Keratinocyte (primary cell): ENCODE measurements around the gene MPV17L2. TPM values are rescaled to one million over a fixed set of nuclear protein-coding genes. Genes with fewer than 3 reads are reported as not detected.
A peak's percentile ranks its signal among the peaks of the same experiment; 100 is the strongest.

ENCODE experiments used
- DNase-seq: peaks from one replicate; pipeline ENCODE4 v3.0.0-alpha.2; 2011; ENCODE audit warnings: low read depth, missing footprints, low spot score
- FAIRE-seq: peaks from 2 replicates; lab custom pipeline; 2011; peaks lifted over from hg19 to GRCh38; lab: Jason Lieb, UNC
- H2AFZ ChIP-seq: 2 replicates; pipeline ENCODE4 v1.6.0; 2012; ENCODE audit warnings: low read length, control low read depth, inconsistent platforms; ENCODE audit not compliant: control insufficient read depth
- H3K27ac ChIP-seq: 2 replicates; pipeline ENCODE4 v1.5.1; 2011; ENCODE audit warnings: low read length; ENCODE audit not compliant: control insufficient read depth, insufficient read depth
- H3K27me3 ChIP-seq: 3 replicates; pipeline ENCODE4 v1.6.0; 2011; ENCODE audit warnings: low read length; ENCODE audit not compliant: control insufficient read depth, insufficient read depth; ENCODE audit errors: extremely low read depth
- H3K36me3 ChIP-seq, 2 experiments: 2 replicates in 1 of 2; 3 replicates in 1 of 2; pipeline ENCODE4 v1.5.1; 2011; ENCODE audit warnings: low read length in 2 of 2, mild to moderate bottlenecking in 1 of 2; ENCODE audit not compliant: control insufficient read depth in 2 of 2, insufficient read depth in 2 of 2; ENCODE audit errors: extremely low read depth in 1 of 2
- H3K4me1 ChIP-seq: 3 replicates; pipeline ENCODE4 v1.5.1; 2011; ENCODE audit warnings: low read length; ENCODE audit not compliant: control insufficient read depth, insufficient read depth; ENCODE audit errors: extremely low read depth
- H3K4me2 ChIP-seq: 3 replicates; pipeline ENCODE4 v1.6.0; 2011; ENCODE audit warnings: low read depth, low read length; ENCODE audit not compliant: control insufficient read depth, insufficient read depth; ENCODE audit errors: extremely low read depth
- H3K4me3 ChIP-seq, 3 experiments: fragments of 200-600 bp in 1 of 3; sonication (generic) in 1 of 3; 2 replicates in 2 of 3; 3 replicates in 1 of 3; pipeline ENCODE4 v1.5.1; 2011 to 2016; ENCODE audit warnings: low read length in 3 of 3, mild to moderate bottlenecking in 3 of 3, control low read depth in 2 of 3, inconsistent platforms in 1 of 3, low read depth in 1 of 3, mixed read lengths in 1 of 3, mixed run types in 1 of 3, moderate library complexity in 1 of 3; ENCODE audit not compliant: control insufficient read depth in 2 of 3, insufficient read depth in 2 of 3; ENCODE audit errors: extremely low read depth in 1 of 3
- H3K79me2 ChIP-seq: 2 replicates; pipeline ENCODE4 v1.6.0; 2012; ENCODE audit warnings: low read length; ENCODE audit not compliant: control insufficient read depth, insufficient read depth
- H3K9ac ChIP-seq: 3 replicates; pipeline ENCODE4 v1.6.0; 2011; ENCODE audit warnings: low read length; ENCODE audit not compliant: control insufficient read depth, insufficient read depth; ENCODE audit errors: extremely low read depth
- H3K9me1 ChIP-seq: 3 replicates; pipeline ENCODE4 v1.6.0; 2011; ENCODE audit warnings: low read length; ENCODE audit not compliant: control insufficient read depth, insufficient read depth; ENCODE audit errors: extremely low read depth
- H3K9me3 ChIP-seq: 2 replicates; pipeline ENCODE4 v1.5.1; 2012; ENCODE audit warnings: low read depth, low read length; ENCODE audit not compliant: control insufficient read depth
- H4K20me1 ChIP-seq: 3 replicates; pipeline ENCODE4 v1.6.0; 2011; ENCODE audit warnings: low read length; ENCODE audit not compliant: control insufficient read depth, insufficient read depth; ENCODE audit errors: extremely low read depth
- EZH2 ChIP-seq: IDR thresholded peaks from one replicate; pipeline ENCODE4 v1.6.1; 2012; ENCODE audit warnings: inconsistent platforms, mild to moderate bottlenecking, low read length, moderate library complexity
- dilution Hi-C: fragments of 300-500 bp; cut with MboI; formaldehyde crosslinking; loops from one replicate; pipeline ENCODE4 v1.7.0; 2020; ENCODE audit warnings: low sequenced_read_pairs; ENCODE audit not compliant: extremely low pct_ligation_motif_present
- polyA plus RNA-seq, 5 experiments: library from polyadenylated mRNA; depleted of rRNA in 3 of 5; stranded (reverse) in 3 of 5; stranded (forward) in 1 of 5; unstranded in 1 of 5; fragments of >200 nt; gene quantifications; 1 replicate in 1 of 5; 2 replicates in 3 of 5; 3 replicates in 1 of 5; pipeline versions ENCODE4 v1.2.1 to v1.2.3, GENCODE V29; 2011 to 2012; ENCODE audit warnings: missing spikeins in 2 of 5, low read depth in 1 of 5, low replicate concordance in 1 of 5
- TF ChIP-seq, protein P1 (sequence below), 3 experiments: IDR thresholded peaks in 1 of 3; conservative IDR thresholded peaks in 1 of 3; optimal IDR thresholded peaks in 1 of 3; 2 replicates in 2 of 3; 3 replicates in 1 of 3; pipeline versions ENCODE3 to v1.5.1; 2011; ENCODE audit warnings: low read length in 3 of 3, mild to moderate bottlenecking in 3 of 3, moderate library complexity in 2 of 3, control low read depth in 1 of 3, inconsistent platforms in 1 of 3; ENCODE audit not compliant: insufficient read depth in 2 of 3; ENCODE audit errors: extremely low read depth in 1 of 3

Gene MPV17L2
- polyA plus RNA-seq, 1 donor (not counting 4 experiments of a cell fraction or from before 2014, with no cell fraction given) = 26.3 TPM

DNA sequence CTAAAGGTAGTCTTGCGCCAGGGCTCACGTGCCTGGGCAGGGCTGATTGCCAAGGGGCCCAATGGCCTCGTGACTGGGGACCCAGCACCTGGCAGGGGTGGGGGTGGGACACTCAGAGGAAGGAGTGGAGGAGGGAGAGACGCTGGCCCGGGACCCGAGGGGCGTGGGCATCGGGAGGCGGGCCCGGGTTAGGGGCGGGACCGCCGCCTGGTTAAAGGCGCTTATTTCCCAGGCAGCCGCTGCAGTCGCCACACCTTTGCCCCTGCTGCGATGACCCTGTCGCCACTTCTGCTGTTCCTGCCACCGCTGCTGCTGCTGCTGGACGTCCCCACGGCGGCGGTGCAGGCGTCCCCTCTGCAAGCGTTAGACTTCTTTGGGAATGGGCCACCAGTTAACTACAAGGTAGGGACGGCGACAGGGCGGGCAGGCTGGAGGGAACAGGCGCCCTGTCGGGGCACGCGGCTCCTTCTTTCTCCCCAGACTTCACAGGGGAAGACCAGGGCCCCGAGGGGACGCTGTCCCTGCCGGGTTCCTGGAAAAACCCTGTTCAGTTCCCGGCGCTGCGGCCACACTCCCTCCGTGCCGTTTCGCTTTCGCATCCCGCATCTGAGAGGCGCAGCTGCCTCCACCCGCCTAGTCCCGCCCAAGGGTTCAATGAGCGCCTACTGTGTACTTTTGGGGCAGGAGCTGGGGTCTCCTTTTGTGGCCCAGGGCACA is 19.3 kb upstream of the MPV17L2 start, which contains the start of gene IFI30:
Gene IFI30 (plus strand): TSS at position 242 of the 717 bp plus-strand sequence. CDS start 29 bp downstream, at position 271.
- dilution Hi-C loops = no loop called here
- H4K20me1 ChIP-seq = peaks cover 4% of the 10 kb centered on the region
- H3K4me1 ChIP-seq = peaks cover 9% of the 10 kb centered on the region
- FAIRE-seq (no peak), DNase-seq (no peak)
- H3K9ac ChIP-seq = peak within 1 kb of the TSS; percentile 71
- H3K27me3 ChIP-seq = no peaks in the 10 kb centered on the region
- no peak for TF ChIP-seq EZH2
- TF ChIP-seq, protein P1, sequence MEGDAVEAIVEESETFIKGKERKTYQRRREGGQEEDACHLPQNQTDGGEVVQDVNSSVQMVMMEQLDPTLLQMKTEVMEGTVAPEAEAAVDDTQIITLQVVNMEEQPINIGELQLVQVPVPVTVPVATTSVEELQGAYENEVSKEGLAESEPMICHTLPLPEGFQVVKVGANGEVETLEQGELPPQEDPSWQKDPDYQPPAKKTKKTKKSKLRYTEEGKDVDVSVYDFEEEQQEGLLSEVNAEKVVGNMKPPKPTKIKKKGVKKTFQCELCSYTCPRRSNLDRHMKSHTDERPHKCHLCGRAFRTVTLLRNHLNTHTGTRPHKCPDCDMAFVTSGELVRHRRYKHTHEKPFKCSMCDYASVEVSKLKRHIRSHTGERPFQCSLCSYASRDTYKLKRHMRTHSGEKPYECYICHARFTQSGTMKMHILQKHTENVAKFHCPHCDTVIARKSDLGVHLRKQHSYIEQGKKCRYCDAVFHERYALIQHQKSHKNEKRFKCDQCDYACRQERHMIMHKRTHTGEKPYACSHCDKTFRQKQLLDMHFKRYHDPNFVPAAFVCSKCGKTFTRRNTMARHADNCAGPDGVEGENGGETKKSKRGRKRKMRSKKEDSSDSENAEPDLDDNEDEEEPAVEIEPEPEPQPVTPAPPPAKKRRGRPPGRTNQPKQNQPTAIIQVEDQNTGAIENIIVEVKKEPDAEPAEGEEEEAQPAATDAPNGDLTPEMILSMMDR (optimal IDR thresholded peaks at IDR 0.05 in 1 of 3, IDR thresholded peaks at IDR 0.05 in 1 of 3, conservative IDR thresholded peaks at IDR 0.05 in 1 of 3; ENCODE audit: extremely low read depth in 1 of 3, insufficient read depth in 2 of 3, low read length in 3 of 3) = no peak
- H3K79me2 ChIP-seq = no peaks in the 10 kb centered on the region
- H3K36me3 ChIP-seq = peaks cover 7 to 12% of the 10 kb centered on the region in 2 experiments
- no peaks in the 10 kb centered on the region for H3K9me1 ChIP-seq
- peak within 1 kb of the TSS; percentile 98 for H3K4me2 ChIP-seq
- no peaks in the 10 kb centered on the region for H3K9me3 ChIP-seq
- H2AFZ ChIP-seq = peak within 1 kb of the TSS; percentile 90
- H3K27ac ChIP-seq = no peak within 1 kb of the TSS
- peak within 1 kb of the TSS; percentile 46 to 79 (median 78) for H3K4me3 ChIP-seq

DNA sequence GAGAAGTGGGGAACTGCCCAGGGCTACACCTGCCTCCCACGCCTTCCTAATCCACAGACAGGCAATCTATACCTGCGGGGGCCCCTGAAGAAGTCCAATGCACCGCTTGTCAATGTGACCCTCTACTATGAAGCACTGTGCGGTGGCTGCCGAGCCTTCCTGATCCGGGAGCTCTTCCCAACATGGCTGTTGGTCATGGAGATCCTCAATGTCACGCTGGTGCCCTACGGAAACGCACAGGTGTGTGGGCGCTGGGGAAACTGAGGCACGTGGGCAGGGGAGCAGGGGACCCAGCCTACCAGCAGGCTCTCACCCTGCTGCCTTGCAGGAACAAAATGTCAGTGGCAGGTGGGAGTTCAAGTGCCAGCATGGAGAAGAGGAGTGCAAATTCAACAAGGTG is 18.0 kb upstream of the MPV17L2 start:
- dilution Hi-C loops = no loop called here
- FAIRE-seq = no peak

More for the DNA sequence above, 18.0 kb upstream of the MPV17L2 start:
- Histone ChIP-seq H3K4me1 (peaks cover 9% of the 10 kb centered on the region), H3K79me2 (no peaks in the 10 kb centered on the region), H3K4me2 (no peak overlapping the region), H3K9ac (no peak overlapping the region), H3K27ac (no peak overlapping the region), H3K9me3 (no peaks in the 10 kb centered on the region), H4K20me1 (peaks cover 4% of the 10 kb centered on the region), H3K27me3 (no peaks in the 10 kb centered on the region), H2AFZ (no peak overlapping the region), H3K9me1 (no peaks in the 10 kb centered on the region), H3K36me3 (peaks cover 5 to 6% of the 10 kb centered on the region in 2 experiments), H3K4me3 (no peak overlapping the region)
- TF ChIP-seq EZH2 = no peak
- TF ChIP-seq, protein P1 (optimal IDR thresholded peaks at IDR 0.05 in 1 of 3, IDR thresholded peaks at IDR 0.05 in 1 of 3, conservative IDR thresholded peaks at IDR 0.05 in 1 of 3; ENCODE audit: extremely low read depth in 1 of 3, insufficient read depth in 2 of 3, low read length in 3 of 3) = no peak
- no peak for DNase-seq
